GM19452 (cell line): ENCODE data around the gene RENBP.
"Not testable (repeated sequence)": the region's sequence is repeated elsewhere in the genome, so short reads cannot be mapped to it uniquely, and the experiment has no call there.

Experiments
- ATAC-seq: cut with Tn5 transposase; IDR thresholded peaks from one replicate; pipeline ENCODE4 v1.9.1; 2021; ENCODE audit not compliant: unreplicated experiment

RENBP gene

DNA sequence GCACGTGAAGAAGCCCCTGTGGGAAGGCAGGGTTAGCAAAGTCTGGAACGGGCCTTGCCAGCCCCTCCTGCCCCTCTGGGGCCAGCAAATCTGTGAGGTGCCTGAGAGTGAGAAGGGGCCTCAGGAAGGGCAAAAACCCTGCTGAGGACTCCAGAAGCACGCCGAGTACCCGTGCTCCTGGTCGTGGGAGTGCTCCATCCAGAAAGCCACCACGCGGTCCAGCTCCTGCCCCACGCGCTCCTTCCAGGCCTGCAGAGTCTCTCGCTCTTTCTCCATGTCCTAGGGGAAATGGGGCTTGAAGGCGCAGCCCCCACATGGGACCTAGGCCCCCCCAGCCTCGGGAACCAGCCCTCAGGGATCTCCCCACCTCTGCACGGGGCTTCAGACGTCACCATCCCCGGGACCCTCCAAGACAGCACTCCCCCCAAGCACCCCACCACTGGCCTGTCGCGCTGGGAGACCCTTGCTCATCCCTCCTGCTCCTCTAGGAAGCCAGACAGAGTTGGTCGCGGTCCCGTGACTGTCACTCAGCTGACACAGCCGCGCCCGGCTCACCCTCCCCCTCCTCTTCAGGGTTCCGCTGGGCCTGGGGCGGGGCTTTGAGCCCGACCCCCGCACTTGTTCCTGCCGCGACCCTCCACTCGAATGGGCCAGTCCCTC lies at the start of gene RENBP:
Gene RENBP (minus strand): TSS at position 504 of the 660 bp plus-strand sequence. CDS start 33 bp downstream, at position 471.
- ATAC-seq: no peak

DNA sequence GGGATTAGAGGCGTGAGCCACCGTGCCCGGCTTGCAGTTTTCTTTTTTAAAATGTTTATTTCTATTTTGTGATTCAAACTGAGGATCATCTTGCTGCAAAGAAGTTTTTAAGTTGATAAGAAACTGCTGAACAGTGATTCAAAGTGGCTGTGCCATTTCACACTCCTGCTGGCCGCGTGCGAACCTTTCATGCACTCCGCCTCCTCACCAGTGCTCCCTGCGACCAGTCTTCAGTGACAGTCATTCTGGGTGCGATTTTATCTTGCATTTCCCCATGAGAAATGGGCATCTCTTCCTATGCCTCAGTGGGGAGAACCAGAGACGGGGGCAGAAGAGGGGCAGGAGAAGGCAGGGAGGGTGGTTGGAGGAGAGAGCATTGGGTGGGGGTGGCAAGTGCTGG lies 49.5 kb upstream of the RENBP start:
- ATAC-seq: no peak

- no peak for ATAC-seq
Measured at GRCh38 chrX:153993079-153993478, 48.6 kb upstream of the RENBP start.

DNA sequence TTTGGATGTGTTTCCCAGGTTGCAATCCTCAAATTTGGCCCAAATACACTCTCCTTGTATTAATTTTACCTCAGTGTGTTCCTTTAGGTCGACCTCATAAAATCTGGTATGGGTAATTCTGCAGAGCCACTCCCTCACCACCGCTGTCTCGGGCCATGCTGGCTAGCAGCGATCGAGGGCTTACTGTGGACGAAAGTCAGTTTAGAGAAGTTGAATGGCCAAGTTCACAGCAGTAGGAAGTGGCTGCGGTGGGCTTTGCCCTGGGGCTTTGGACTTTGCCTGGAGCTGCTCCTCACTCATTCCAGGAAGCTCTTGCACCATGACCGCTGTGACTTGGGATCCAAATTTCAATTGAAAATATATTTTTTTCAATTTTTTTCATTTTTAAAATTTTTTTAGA lies 47.7 kb upstream of the RENBP start:
- ATAC-seq: no peak

DNA sequence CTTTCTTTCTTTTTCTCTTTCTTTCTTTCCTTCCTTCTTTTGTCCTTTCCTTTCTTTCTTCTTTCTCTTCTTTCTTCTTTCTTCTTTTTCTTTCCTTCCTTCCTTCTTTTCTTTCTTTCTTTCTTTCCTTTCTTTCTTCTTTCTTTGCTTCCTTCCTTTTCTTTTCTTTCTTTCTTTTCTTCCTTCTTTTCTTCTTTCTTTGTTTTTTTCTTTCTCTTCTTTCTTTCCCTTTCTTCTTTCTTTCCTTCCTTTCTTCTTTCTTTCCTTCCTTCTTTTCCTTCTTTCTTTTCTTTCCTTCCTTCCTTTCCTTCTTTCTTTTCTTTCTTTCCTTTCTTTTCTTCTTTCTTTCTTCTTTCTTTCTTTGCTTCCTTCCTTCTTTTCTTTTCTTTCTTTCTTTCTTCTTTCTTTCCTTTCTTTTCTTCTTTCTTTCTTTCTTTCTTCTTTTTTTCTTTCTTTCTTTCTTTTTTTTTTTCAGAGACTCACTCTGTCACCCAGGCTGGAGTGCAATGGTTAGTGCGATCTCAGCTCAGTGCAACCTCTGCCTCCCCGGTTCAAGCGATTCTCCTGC lies 46.7 kb upstream of the RENBP start:
- ATAC-seq: no peak

DNA sequence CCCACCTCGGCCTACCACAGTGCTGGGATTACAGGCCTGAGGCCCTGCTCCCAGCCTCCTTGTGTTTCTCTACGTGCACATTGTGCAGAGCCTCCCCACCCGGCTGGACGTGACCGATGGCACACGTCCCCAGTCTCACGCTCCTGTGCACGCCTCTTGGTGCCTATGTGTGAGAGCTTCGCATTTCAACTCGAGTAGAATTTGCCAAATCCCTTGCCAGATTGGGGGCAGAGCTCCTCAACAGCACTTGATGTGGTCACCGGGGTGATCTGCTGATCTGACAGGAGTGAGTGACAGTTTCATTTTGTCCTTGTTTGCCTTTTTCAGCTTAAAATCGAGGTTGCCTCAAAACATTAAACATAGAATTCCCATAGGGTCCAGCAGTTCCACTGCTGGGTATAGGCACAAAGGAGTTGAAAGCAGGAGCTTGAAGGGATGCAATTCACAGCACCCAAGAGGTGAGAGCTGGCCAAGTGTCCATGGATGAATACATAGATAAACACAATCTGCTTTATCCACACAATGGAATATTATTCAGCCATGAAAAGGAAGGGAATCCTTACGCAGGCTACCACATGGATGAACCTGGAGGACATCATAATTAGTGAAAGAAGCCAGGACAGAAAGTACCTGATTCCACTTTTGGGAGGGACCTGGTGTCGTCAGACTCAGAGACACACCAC lies 45.7 kb upstream of the RENBP start:
- no peak for ATAC-seq

DNA sequence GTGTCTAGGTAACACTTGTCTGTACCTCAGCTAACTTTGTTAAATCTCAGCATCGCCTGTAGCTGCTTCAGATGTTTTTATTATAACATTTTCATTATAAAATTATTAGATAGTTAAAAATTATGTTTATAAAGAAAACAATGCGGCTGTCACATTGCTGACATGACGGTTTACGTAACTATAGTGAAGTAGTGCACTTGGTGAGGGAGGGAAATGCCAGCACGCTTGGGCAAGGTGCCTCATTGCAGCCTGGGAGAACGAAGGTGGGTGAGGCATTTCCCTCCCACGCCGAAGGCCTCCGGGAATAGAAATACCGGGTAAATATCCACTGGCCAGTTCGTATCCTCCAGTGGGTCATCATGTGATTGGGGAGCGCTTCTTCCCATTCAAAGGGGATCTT lies 44.0 kb upstream of the RENBP start:
- ATAC-seq: no peak

- ATAC-seq: no peak
Measured at GRCh38 chrX:153984351-153985178, 40.1 kb upstream of the RENBP start.

GRCh38 chrX:153983321-153983801 lies 38.9 kb upstream of the RENBP start:
- no peak for ATAC-seq

- no peak for ATAC-seq
Measured at GRCh38 chrX:153981771-153982533, 37.5 kb upstream of the RENBP start.

GRCh38 chrX:153981231-153981630 lies 36.8 kb upstream of the RENBP start:
- ATAC-seq: no peak

DNA sequence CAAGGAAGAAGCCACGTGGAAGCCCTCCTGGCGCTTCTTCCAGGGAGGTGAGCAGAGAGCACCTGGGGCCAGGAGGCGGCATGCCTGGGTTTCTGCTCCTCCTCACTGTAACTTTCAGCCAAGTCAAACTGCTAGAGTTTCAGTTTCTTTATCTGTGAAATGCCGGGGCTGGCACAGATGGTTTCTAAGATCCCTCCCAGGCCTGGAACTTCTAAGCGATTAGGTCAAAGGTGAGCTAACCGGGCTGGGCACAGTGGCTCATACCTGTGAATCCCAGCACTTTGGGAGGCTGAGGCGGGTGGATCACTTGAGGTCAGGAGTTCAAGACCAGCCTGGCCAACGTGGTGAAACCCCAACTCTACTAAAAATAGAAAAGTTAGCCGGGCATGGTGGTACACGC lies 36.0 kb upstream of the RENBP start:
- ATAC-seq: not testable (repeated sequence)

DNA sequence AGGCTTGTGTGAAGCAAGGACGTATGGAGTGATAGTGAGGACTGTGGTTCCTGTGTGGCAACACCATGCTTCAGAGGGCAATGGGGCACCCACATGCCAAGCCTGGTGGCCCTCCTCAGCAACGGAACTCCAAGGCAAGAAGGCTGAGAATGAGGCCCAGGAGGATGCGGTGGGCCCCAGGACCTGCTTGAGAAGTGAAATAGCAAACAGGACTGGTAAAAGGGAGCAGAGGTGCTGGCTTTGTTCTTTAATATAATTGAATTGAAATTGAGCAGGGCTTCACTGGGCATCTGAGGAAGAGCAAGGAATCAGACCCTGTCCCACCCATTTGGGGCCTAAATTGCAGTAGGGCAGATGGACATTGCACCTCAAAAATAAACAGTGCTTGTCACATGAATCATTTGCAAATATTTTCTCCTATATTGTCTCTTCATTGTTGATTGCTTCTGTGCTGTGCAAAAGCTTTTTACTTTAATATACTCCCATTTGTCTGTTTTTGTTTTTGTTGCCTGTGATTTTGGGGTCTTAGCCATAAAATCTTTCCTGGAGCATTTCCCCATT lies 30.4 kb upstream of the RENBP start:
- no peak for ATAC-seq

DNA sequence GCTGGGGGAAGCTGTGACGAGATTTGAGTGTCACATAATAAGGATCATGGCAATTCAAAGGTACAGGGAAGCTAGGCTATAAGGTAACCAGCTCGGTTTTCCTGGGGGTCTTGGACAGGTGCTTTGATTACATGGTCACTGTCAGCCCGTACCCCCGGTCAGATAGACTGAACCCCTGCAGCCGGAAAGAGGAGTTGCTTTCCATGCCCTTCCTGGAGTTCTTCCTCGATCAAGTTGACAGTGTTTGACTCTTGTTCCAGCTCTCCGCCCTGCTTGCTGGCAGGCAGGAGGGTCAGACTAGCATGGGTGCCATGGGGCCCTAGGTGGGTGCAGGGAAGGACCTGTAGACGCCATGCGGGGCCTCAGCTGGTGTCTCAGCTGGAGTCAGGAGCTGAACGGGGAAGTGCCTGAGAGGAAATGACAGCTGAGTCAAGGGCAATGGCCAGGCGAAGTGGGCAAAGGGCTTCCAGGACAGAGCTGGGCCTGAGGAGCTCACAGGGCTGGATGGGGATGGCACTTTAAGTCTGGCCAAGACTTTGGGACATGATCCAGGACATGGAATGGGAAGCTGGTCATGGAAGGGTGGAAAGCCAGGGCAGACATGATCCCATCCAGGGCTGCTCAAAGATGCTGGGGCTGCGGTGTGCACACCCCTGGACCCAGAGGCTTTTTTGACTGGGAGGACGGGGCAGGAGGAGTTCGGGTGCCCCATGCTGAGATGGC lies 29.7 kb upstream of the RENBP start:
- no peak for ATAC-seq

- ATAC-seq: no peak
Measured at GRCh38 chrX:153973127-153974002, 28.9 kb upstream of the RENBP start.

DNA sequence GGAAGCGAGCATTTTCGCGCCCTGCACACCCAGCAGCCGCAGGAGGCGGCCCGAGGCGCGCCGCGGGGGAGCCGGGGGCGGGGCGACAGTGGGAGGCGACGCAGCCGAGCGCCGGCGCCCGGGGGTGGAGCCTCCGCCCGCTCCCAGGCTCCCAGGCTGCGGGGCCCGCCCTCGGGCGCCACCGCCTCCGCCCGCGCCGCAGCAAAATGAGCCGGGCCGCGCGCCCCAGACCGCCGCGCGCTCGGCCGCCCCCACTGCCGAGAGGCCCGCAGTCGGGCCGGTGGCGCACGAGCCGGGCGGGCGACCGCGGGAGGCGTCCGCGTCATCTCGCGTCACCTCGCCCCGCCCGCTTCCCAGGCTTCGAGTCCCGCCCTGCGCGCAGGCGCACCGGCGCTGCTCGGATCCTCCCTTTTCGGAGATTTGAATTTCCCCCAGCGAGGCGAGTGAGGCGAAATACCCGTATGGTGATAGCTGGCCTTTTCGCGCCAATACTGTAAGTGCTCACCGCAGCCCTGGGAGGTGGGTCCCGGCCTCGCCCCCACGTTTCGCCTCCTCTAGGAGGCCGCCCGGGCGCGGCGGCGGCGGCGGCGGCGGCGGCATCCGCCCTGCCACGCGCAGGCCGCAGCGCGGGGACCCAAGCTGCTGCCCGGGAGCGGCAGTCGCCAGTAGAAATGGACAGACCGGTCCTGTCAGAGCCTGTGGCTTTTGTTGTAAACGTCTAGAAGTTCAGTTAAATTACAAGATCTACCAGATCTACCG lies 28.1 kb upstream of the RENBP start, which contains the start of gene TMEM187:
Gene TMEM187 (plus strand): TSS at position 387 of the 759 bp plus-strand sequence. CDS start 9,309 bp downstream, outside the sequence.
- peak; percentile 51 for ATAC-seq

DNA sequence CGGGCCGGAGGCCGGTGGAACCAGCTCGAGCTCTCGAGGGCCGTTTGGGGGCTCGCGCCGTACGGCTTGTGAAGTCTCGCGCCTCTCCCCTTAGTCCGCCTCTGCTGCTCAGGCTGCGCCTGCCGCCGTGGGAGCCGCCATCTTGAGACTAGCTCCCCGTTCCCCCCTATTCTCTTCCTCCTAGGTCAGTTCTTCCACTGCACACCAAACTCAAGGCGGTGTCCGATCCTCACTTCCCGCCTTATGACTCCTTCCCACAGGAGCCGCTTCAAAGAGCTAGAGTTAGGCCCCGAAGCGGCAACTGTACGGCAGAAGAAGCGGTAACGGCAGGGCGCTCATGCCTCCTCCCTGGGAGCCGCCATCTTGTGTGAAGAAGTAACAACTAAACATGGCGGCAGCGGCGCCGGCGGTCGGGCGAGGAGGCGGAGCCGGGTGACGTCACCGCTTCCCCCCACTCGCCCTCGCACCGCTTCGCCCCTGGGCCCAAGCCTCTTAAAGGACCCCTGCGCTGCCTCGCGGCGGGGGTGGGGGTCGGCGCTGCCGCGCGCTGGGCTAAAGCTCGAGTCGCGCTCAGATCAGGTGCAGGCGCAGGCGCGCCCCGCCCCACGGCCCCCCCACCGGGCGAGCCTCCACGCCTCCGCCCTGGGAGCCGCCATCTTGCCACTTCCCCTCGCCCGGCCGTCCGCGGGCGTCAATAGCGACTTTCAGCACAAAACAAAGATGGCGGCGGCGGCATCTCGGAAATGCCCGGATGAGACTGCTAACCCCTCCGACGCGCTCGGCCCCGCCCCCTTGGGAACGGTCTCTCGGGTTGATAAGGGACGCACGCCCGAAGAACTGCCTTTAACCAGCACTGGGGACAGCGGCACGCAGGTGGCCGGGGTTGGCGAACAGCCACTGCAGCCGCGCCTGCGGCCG lies 27.3 kb upstream of the RENBP start, which contains the start of gene HCFC1:
Gene HCFC1 (minus strand): TSS at position 369 of the 918 bp plus-strand sequence. CDS start 978 bp downstream, outside the sequence.
- peak; percentile 34 for ATAC-seq
